NCI-H1092 (cell line): Measurements from ENCODE around the gene ENG.
"Not testable (repeated sequence)": the region's sequence is repeated elsewhere in the genome, so short reads cannot be mapped to it uniquely, and the experiment has no call there.

ENCODE experiments used
- DNase-seq: peaks from one replicate; lab custom pipeline; 2025; lab: John Stamatoyannopoulos, UW

ENG gene

GRCh38 chr9:127792417-127793031 lies 61.9 kb downstream of the ENG start:
- no peak for DNase-seq

- DNase-seq: no peak
Observed at GRCh38 chr9:127791085-127791484, 63.4 kb downstream of the ENG start.

- no peak for DNase-seq
Observed at GRCh38 chr9:127790094-127790855, 64.2 kb downstream of the ENG start.

GRCh38 chr9:127789179-127789578 lies 65.3 kb downstream of the ENG start:
- DNase-seq: no peak

GRCh38 chr9:127788337-127789011 lies 66.0 kb downstream of the ENG start:
- no peak for DNase-seq

GRCh38 chr9:127786773-127787104 lies 67.7 kb downstream of the ENG start:
- DNase-seq: no peak

GRCh38 chr9:127785933-127786772 lies 68.3 kb downstream of the ENG start, which contains the start of gene CDK9:
Gene CDK9, plus strand, starts transcription at chr9:127786034. Its CDS starts 115 bp downstream, at chr9:127786149.
- DNase-seq: peak; percentile 79

- DNase-seq: peak; percentile 72
Observed at GRCh38 chr9:127785023-127785932, 69.2 kb downstream of the ENG start.

- DNase-seq: no peak
Observed at GRCh38 chr9:127783111-127784008, 71.1 kb downstream of the ENG start.

- DNase-seq: no peak
Observed at GRCh38 chr9:127781806-127782205, 72.7 kb downstream of the ENG start.

- DNase-seq: not testable (repeated sequence)
Observed at GRCh38 chr9:127780909-127781308, 73.5 kb downstream of the ENG start.

GRCh38 chr9:127780126-127780885 lies 74.2 kb downstream of the ENG start:
- DNase-seq: no peak

GRCh38 chr9:127779136-127779981 lies 75.1 kb downstream of the ENG start:
- DNase-seq: no peak

- DNase-seq: no peak
Observed at GRCh38 chr9:127778280-127779135, 76.0 kb downstream of the ENG start, which contains the start of gene SH2D3C. Gene SH2D3C, minus strand, starts transcription at chr9:127778666. Its CDS starts 39 bp downstream, at chr9:127778627.

GRCh38 chr9:127777368-127777980 lies 77.0 kb downstream of the ENG start:
- no peak for DNase-seq

- DNase-seq: no peak
Observed at GRCh38 chr9:127776924-127777289, 77.6 kb downstream of the ENG start.
